Ishikawa (cell line): ENCODE results near the gene SYCE3.

Experiments
- EGR1 ChIP-seq: IDR thresholded peaks from 2 replicates; pipeline ENCODE4 v1.6.1; 2012
- EP300 ChIP-seq: IDR thresholded peaks from 2 replicates; pipeline ENCODE4 v1.6.1; 2012; ENCODE audit warnings: borderline replicate concordance
- TF ChIP-seq, protein P1 (sequence below): IDR thresholded peaks from 2 replicates; pipeline ENCODE4 v1.6.1; 2012
- TF ChIP-seq, protein P2 (sequence below): IDR thresholded peaks from 2 replicates; pipeline ENCODE4 v1.6.1; 2012; ENCODE audit warnings: low read depth, mild to moderate bottlenecking

DNA sequence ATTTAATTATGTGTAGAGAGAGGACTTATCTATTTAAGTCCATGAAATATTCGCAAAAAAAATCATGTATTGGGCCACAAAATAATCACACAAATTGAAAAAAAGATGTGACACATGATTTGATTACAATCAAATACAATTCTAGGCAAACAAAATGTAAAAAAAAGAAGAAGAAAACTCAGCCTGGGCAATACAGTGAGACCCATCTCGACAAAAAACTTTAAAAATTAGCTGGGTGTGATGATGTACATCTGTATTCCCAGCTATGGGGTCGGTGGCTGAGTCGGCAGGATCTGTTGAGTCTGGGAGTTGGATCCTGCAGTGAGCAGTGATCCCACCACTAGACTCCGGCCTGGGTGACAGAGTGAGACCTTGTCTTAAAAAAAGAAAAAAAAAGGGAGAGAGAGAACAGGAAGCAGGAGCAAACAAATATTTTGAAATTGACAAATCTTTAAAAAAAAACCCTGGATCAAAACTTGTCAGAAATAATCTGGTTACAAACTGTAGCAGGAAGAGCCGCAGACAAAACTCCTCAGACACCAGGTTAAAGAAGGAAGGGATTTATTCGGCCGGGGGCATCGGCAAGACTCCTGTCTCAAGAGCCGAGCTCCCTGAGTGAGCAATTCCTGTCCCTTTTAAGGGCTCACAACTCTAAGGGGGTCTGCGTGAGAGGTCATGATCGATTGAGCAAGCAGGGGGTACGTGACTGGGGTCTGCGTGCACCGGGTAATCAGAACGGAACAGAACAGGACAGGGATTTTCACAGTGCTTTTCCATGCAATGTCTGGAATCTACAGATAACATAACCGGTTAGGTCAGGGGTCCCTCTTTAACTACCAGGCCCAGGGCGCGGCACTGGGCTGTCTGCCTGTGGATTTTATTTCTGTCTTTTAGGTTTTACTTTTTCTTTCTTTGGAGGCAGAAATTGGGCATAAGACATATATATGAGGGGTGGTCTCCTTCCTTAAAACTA is 29.6 kb downstream of the SYCE3 start:
- TF ChIP-seq, protein P1, sequence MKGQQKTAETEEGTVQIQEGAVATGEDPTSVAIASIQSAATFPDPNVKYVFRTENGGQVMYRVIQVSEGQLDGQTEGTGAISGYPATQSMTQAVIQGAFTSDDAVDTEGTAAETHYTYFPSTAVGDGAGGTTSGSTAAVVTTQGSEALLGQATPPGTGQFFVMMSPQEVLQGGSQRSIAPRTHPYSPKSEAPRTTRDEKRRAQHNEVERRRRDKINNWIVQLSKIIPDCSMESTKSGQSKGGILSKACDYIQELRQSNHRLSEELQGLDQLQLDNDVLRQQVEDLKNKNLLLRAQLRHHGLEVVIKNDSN: no peak
- no peak for TF ChIP-seq EGR1
- TF ChIP-seq, protein P2, sequence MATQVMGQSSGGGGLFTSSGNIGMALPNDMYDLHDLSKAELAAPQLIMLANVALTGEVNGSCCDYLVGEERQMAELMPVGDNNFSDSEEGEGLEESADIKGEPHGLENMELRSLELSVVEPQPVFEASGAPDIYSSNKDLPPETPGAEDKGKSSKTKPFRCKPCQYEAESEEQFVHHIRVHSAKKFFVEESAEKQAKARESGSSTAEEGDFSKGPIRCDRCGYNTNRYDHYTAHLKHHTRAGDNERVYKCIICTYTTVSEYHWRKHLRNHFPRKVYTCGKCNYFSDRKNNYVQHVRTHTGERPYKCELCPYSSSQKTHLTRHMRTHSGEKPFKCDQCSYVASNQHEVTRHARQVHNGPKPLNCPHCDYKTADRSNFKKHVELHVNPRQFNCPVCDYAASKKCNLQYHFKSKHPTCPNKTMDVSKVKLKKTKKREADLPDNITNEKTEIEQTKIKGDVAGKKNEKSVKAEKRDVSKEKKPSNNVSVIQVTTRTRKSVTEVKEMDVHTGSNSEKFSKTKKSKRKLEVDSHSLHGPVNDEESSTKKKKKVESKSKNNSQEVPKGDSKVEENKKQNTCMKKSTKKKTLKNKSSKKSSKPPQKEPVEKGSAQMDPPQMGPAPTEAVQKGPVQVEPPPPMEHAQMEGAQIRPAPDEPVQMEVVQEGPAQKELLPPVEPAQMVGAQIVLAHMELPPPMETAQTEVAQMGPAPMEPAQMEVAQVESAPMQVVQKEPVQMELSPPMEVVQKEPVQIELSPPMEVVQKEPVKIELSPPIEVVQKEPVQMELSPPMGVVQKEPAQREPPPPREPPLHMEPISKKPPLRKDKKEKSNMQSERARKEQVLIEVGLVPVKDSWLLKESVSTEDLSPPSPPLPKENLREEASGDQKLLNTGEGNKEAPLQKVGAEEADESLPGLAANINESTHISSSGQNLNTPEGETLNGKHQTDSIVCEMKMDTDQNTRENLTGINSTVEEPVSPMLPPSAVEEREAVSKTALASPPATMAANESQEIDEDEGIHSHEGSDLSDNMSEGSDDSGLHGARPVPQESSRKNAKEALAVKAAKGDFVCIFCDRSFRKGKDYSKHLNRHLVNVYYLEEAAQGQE: no peak
- TF ChIP-seq EP300: no peak
